Esophagus muscularis mucosa (tissue), 4 donors: ENCODE measurements around the gene LPO. TPM values are rescaled to one million over a fixed set of nuclear protein-coding genes. Genes with fewer than 3 reads are reported as not detected.

ENCODE experiments used
- DNase-seq: peaks from one replicate; pipeline ENCODE4 v3.0.0-alpha.2; 2017; ENCODE audit errors: extremely low spot score
- H3K27ac ChIP-seq, 4 donors: fragments of 200-600 bp; sonication (generic); replicated peaks in 1 of 4; 1 replicate in 3 of 4; 2 replicates in 1 of 4; pipeline ENCODE4 v1.5.1; 2016 to 2019; ENCODE audit warnings: mild to moderate bottlenecking in 1 of 4
- H3K27me3 ChIP-seq, 4 donors: fragments of 200-600 bp; sonication (generic); one replicate each; pipeline versions ENCODE4 v1.5.1 to v1.6.0; 2016 to 2019
- H3K36me3 ChIP-seq, 4 donors: fragments of 200-600 bp; sonication (generic); one replicate each; pipeline ENCODE4 v1.5.1; 2016 to 2019
- H3K4me1 ChIP-seq, 4 donors: fragments of 200-600 bp; sonication (generic); one replicate each; pipeline ENCODE4 v1.5.1; 2016 to 2019
- H3K4me3 ChIP-seq, 4 donors: fragments of 200-600 bp; sonication (generic); 1 replicate in 2 of 4; 2 replicates in 2 of 4; pipeline ENCODE4 v1.5.1; 2016 to 2019; ENCODE audit warnings: mild to moderate bottlenecking in 4 of 4, moderate library complexity in 1 of 4
- H3K9me3 ChIP-seq, 4 donors: fragments of 200-600 bp; sonication (generic); 1 replicate in 3 of 4; 2 replicates in 1 of 4; pipeline ENCODE4 v1.5.1; 2016 to 2019
- CTCF ChIP-seq, 3 experiments: fragments of 200-600 bp in 2 of 3; fragments of 450-650 bp in 1 of 3; sonication (generic) in 2 of 3; IDR thresholded peaks; one replicate each; pipeline ENCODE4 v1.5.1; 2017 to 2019; ENCODE audit warnings: antibody characterized with exemption in 3 of 3, mild to moderate bottlenecking in 2 of 3, moderate library complexity in 1 of 3
- EP300 ChIP-seq: sonication (generic); formaldehyde crosslinking; IDR thresholded peaks from one replicate; pipeline ENCODE4 v1.6.1; 2017; ENCODE audit warnings: antibody characterized with exemption
- POLR2A ChIP-seq: fragments of 450-650 bp; IDR thresholded peaks from one replicate; pipeline ENCODE4 v1.6.1; 2017; ENCODE audit warnings: antibody characterized with exemption, moderate library complexity, mild to moderate bottlenecking, low read depth
- POLR2AphosphoS5 ChIP-seq, 2 donors: sonication (generic); formaldehyde crosslinking; IDR thresholded peaks; one replicate each; pipeline ENCODE4 v1.6.1; 2017; ENCODE audit warnings: antibody characterized with exemption in 2 of 2
- WGBS: methylation state at CpG from one replicate; pipeline ENCODE4 v1.1.5; 2018; 5-methylcytosine and 5-hydroxymethylcytosine counted together
- intact Hi-C: fragments of 100-400 bp; cut with DNase I; formaldehyde crosslinking; loops from one replicate; pipeline ENCODE4 v1.15.1; 2023
- total RNA-seq, 4 donors: library from RNA; depleted of rRNA; stranded (reverse); fragments of >200 nt; gene quantifications; one replicate each; pipeline versions ENCODE4 v1.1.0 to v1.2.1, GENCODE V29; 2016

LPO gene
- total RNA-seq, 4 donors from 2014 or later: not detected

GRCh38 chr17:58311429-58311894 lies 73.1 kb downstream of the LPO start:
- intact Hi-C loops: no loop called here
- Histone ChIP-seq H3K36me3 (peaks cover 0 to 62% (median 12%) of the 10 kb centered on the region in 4 donors), H3K27me3 (no peaks in the 10 kb centered on the region), H3K9me3 (no peaks in the 10 kb centered on the region), H3K27ac (no peak overlapping the region), H3K4me3 (no peak overlapping the region), H3K4me1 (no peaks in the 10 kb centered on the region)
- no peak for TF ChIP-seq POLR2A
- no peak for TF ChIP-seq EP300
- TF ChIP-seq POLR2AphosphoS5 (IDR thresholded peaks at IDR 0.05): no peak
- TF ChIP-seq CTCF (IDR thresholded peaks at IDR 0.05): no peak
- DNase-seq: no peak
- 89% methylated on average over 5 of the region's 9 CpGs for WGBS

GRCh38 chr17:58312021-58312630 lies 73.7 kb downstream of the LPO start:
- WGBS: 68% methylated on average over 6 of the region's 23 CpGs
- intact Hi-C loops: no loop called here
- H3K36me3 ChIP-seq: peaks cover 0 to 59% (median 12%) of the 10 kb centered on the region in 4 donors

DNA sequence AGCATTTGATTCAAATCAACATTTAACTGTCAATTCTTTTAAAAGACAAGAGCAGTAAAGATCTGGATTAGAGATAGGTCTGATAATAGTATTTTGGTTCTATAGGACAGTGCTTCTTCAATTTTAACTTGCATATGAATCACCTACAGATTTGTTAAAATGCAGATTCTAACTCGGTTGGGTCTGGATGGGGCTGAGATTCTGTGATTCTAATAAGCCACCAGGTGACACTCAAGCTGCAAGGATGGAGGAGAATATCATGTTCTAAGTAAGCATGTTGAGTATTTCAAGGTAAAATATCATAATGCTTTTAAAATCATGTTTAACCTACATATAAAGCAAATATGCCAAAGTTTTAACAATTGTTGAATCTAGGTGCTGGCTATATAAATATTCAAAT lies 74.4 kb downstream of the LPO start:
- 48% methylated on average over 1 of the region's 1 CpG for WGBS
- intact Hi-C loops: no loop called here
- H3K36me3 ChIP-seq: peaks cover 0 to 52% (median 9%) of the 10 kb centered on the region in 4 donors

More at GRCh38 chr17:58312021-58312630, 73.7 kb downstream of the LPO start:
- Histone ChIP-seq H3K4me1 (no peaks in the 10 kb centered on the region), H3K27me3 (no peaks in the 10 kb centered on the region), H3K4me3 (no peak overlapping the region), H3K9me3 (no peaks in the 10 kb centered on the region), H3K27ac (no peak overlapping the region)
- DNase-seq: no peak
- TF ChIP-seq POLR2AphosphoS5 (IDR thresholded peaks at IDR 0.05): no peak
- TF ChIP-seq CTCF (IDR thresholded peaks at IDR 0.05): no peak
- TF ChIP-seq POLR2A: no peak
- TF ChIP-seq EP300: no peak

GRCh38 chr17:58313815-58314705 lies 75.7 kb downstream of the LPO start:
- no peaks in the 10 kb centered on the region for H3K4me1 ChIP-seq
- intact Hi-C loops: no loop called here
- H3K27ac ChIP-seq: no peak overlapping the region
- no peaks in the 10 kb centered on the region for H3K9me3 ChIP-seq
- no peak overlapping the region for H3K4me3 ChIP-seq
- 71% methylated on average over 7 of the region's 7 CpGs for WGBS
- H3K36me3 ChIP-seq: peaks cover 0 to 49% (median 11%) of the 10 kb centered on the region in 4 donors
- no peak for TF ChIP-seq POLR2AphosphoS5 (IDR thresholded peaks at IDR 0.05)
- TF ChIP-seq CTCF (IDR thresholded peaks at IDR 0.05): no peak
- no peak for TF ChIP-seq POLR2A
- TF ChIP-seq EP300: no peak
- no peaks in the 10 kb centered on the region for H3K27me3 ChIP-seq
- DNase-seq: no peak

More for the DNA sequence above, 74.4 kb downstream of the LPO start:
- DNase-seq: no peak
- H3K9me3 ChIP-seq: no peaks in the 10 kb centered on the region
- no peaks in the 10 kb centered on the region for H3K27me3 ChIP-seq
- H3K4me3 ChIP-seq: no peak overlapping the region
- H3K4me1 ChIP-seq: no peaks in the 10 kb centered on the region
- no peak for TF ChIP-seq POLR2A
- TF ChIP-seq POLR2AphosphoS5 (IDR thresholded peaks at IDR 0.05): no peak
- TF ChIP-seq EP300: no peak
- no peak for TF ChIP-seq CTCF (IDR thresholded peaks at IDR 0.05)
- no peak overlapping the region for H3K27ac ChIP-seq
